NCI-H345 (cell line): Measurements from ENCODE around the gene ITPK1.

Source experiments
- DNase-seq: peaks from one replicate; lab custom pipeline; 2025; lab: John Stamatoyannopoulos, UW

The ITPK1 gene

GRCh38 chr14:93044556-93044955, 71.2 kb downstream of the ITPK1 start:
- no peak for DNase-seq

GRCh38 chr14:93044121-93044520, 71.6 kb downstream of the ITPK1 start:
- no peak for DNase-seq

- no peak for DNase-seq
Measured at GRCh38 chr14:93042968-93043940, 72.5 kb downstream of the ITPK1 start.

GRCh38 chr14:93041830-93042229, 73.9 kb downstream of the ITPK1 start:
- no peak for DNase-seq

GRCh38 chr14:93040982-93041381, 74.7 kb downstream of the ITPK1 start:
- no peak for DNase-seq

- no peak for DNase-seq
Measured at GRCh38 chr14:93040443-93040842, 75.3 kb downstream of the ITPK1 start.

- DNase-seq: no peak
Measured at GRCh38 chr14:93039649-93040315, 75.9 kb downstream of the ITPK1 start.

- DNase-seq: no peak
Measured at GRCh38 chr14:93037351-93037750, 78.4 kb downstream of the ITPK1 start.

GRCh38 chr14:93036652-93037345, 78.9 kb downstream of the ITPK1 start:
- DNase-seq: no peak

- no peak for DNase-seq
Measured at GRCh38 chr14:93035917-93036651, 79.6 kb downstream of the ITPK1 start.

- DNase-seq: no peak
Measured at GRCh38 chr14:93035585-93035916, 80.2 kb downstream of the ITPK1 start.

- no peak for DNase-seq
Measured at GRCh38 chr14:93034671-93034994, 81.1 kb downstream of the ITPK1 start.

- no peak for DNase-seq
Measured at GRCh38 chr14:93033983-93034670, 81.6 kb downstream of the ITPK1 start.

- no peak for DNase-seq
Measured at GRCh38 chr14:93033084-93033982, 82.4 kb downstream of the ITPK1 start.

GRCh38 chr14:93032421-93032936, 83.2 kb downstream of the ITPK1 start:
- no peak for DNase-seq

GRCh38 chr14:93031505-93032315, 84.0 kb downstream of the ITPK1 start:
- DNase-seq: no peak

GRCh38 chr14:93030761-93031160, 85.0 kb downstream of the ITPK1 start:
- no peak for DNase-seq

- DNase-seq: no peak
Measured at GRCh38 chr14:93029911-93030508, 85.7 kb downstream of the ITPK1 start.

- no peak for DNase-seq
Measured at GRCh38 chr14:93029417-93029816, 86.3 kb downstream of the ITPK1 start.
